Gastroesophageal sphincter (tissue), 3 donors: ENCODE measurements around the gene NAA20.

Experiments
- CTCF ChIP-seq, 4 experiments: fragments of 200-600 bp in 2 of 4; fragments of 450-650 bp in 2 of 4; sonication (generic) in 1 of 4; IDR thresholded peaks; one replicate each; pipeline ENCODE4 v1.5.1; 2017 to 2019; ENCODE audit warnings: antibody characterized with exemption in 4 of 4, mild to moderate bottlenecking in 2 of 4, moderate library complexity in 2 of 4
- POLR2AphosphoS5 ChIP-seq: sonication (generic); formaldehyde crosslinking; IDR thresholded peaks from one replicate; pipeline ENCODE4 v1.6.1; 2017; ENCODE audit warnings: antibody characterized with exemption

- no peak for TF ChIP-seq POLR2AphosphoS5
- no peak for TF ChIP-seq CTCF (IDR thresholded peaks at IDR 0.05)
Measured at GRCh38 chr20:19969106-19969505, 48.1 kb upstream of the NAA20 start.
